Fibroblast of peridontal ligament (primary cell): ENCODE measurements around the gene DZANK1.
"Not testable (repeated sequence)": the region's sequence is repeated elsewhere in the genome, so short reads cannot be mapped to it uniquely, and the experiment has no call there.

Experiments
- DNase-seq: peaks from one replicate; pipeline ENCODE4 v3.0.0-alpha.2; 2010; ENCODE audit errors: extremely low read depth

The DZANK1 gene

DNA sequence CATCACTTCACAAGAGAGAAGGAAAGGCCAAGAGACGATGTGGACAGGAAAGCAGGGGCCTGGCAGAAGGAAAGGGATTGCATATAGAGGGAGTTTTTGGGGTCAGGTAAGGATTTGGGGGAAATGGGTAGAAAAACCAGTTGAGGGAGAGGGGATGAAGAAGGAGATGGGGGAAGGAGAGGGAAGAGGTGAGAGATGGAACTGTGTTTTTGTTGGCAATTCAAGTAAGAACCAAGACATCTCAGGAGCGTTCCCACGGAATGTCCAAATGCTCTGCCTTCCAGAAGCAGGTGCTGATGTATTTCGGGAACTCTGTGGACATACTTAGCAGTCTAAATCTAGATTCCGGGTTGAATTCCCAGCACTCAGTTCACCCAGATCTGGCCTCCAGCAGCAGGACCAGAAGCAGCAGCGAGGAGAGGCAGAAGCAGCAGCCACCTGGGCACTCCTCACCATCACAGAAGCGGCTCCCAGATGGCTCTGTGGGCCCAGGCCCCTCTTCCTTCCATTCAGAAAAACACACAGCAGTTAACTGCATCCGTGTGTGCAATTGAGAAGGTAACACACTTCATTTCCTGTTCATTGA is 88.8 kb downstream of the DZANK1 start:
- no peak for DNase-seq

DNA sequence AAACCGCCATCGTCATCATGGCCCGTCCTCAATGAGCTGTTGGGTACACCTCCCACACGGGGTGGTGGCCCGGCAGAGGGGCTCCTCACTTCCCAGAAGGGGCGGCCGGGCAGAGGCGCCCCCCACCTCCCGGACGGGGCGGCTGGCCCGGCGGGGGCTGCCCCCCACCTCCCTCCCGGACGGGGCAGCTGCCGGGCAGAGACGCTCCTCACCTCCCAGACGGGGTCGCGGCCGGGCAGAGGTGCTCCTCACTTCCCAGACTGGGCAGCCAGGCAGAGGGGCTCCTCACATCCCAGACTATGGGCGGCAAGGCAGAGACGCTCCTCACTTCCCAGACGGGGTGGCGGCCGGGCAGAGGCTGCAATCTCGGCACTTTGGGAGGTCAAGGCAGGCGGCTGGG is 91.3 kb downstream of the DZANK1 start:
- not testable (repeated sequence) for DNase-seq

DNA sequence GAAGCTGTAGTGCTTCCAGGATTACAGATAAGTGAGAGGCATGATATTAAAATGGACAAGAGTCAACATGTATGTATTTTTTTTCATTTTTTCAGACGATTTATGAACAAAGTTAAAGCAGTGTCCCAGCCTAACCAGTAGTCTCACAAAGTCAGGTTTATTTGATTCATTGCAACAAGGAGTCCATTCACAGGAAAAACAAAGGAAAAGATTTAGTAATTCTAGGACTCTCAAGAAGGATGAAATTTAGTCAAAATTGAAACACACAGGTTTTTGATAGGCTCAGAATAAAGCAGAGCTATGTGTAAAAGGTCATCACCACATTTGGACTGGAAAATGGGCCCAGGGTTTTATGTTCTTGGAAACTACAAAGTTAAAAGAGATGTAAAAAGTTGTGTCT is 94.5 kb downstream of the DZANK1 start:
- DNase-seq, result no peak

DNA sequence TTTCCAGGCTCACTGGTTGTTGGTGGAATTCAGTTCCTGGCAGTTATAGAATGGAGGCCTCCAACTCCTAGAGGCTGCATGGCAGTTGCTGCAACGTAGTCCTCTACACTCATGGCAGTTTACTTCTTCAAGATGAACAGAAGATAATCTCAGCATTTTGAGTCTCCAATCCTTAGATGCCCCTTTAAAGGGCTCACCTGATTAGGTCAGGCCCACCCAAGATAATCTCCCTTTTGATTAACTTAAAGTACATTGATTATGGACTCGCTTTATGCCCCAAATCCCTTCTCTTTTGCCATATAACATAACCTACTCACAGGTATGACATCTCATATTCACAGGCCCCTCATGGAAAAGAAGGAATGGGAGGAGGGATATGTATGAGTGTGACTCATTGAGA is 102.1 kb downstream of the DZANK1 start:
- no peak for DNase-seq

DNA sequence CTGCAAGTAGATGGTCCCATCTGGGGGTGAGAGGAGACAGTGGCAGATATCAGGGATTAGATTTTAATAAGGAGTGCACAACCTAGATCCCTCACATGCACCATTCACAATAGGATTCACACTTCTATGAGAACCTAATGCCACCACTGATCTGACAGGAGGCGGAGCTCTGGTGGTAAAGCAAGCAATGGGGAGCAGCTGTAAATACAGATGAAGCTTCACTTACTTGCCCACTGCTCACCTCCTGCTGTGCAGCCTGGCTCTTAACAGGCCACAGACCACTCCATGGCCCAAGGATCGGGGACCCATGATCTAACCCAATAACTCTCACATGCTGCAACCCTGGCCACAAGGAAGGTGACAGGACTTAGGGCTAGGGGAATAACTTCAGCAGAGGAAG is 103.1 kb downstream of the DZANK1 start:
- DNase-seq, result no peak

DNA sequence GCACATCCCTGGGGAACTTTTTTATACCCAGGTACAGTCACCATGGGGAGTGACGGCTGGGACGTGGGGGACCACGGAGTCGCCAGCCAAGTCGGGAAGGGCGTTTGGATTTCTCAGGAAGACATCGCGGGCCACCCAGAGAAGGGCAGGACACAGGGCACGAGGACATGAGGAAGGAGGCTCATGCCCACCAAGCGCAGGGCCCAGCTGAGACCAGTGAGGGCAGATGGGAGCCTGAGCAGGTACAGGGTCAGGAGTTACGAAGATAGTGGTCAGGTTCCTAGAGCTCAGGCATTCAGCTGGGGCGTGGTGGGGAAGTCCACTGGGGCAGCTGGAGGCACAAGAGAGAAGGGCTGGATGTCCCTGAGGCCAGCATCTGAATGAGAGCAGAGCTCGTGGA is 103.9 kb downstream of the DZANK1 start:
- DNase-seq, result no peak

DNA sequence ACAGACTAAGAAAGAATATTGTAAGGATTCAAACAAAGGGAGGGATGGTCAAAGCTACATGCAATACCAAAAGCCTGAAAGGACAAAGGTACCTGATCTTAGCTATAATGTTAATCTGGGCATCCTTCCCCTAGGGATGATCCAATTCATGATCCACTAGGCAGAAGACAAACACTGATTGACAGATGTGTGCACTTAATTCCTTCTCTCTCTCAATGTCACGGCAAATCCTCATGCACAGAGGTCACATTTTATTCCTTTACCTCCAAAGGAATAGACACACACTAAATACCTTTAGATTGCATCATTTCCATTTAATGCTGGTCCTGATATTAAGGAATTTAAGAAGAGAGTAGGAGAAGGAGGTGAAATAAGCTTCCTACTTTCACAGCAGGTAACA is 105.2 kb downstream of the DZANK1 start:
- DNase-seq, result no peak

DNA sequence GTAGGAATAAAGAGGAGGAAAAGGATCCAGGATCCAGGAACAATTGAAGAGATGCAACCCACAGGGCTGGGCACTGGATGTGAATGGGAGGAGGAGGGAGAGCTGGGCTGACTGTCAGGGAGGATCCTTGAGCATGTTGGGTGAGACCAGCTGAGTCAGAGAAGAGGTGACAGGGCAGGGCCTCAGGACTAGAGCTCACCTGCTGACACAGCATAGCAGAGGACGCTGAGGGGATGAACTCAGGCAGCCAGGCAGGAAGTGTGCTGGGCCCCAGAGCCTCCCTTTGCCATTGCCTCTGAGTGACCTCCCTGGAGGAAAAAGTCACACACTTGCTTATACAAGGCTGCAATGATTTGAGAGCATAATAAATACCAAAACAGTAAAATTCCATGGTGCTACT is 106.2 kb downstream of the DZANK1 start:
- DNase-seq, result no peak

DNA sequence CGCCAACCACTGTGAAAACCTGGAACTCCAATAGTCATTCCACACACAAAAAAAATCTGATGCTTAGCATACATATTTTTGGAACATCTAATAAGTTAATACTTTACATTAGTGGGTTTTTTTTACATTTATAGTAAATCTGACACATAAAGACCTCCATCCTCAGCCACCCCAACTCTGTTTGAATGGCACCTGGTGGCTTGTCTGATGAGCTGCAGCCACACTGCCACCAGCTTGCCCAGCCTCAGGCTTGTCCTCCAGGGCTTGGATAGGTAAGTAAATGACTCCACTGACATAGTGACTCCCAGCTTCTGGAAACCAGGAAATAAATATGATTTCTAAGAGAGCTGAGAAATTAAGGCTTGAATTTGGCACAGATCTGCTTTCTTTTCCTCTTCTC is 107.0 kb downstream of the DZANK1 start:
- DNase-seq, result no peak

DNA sequence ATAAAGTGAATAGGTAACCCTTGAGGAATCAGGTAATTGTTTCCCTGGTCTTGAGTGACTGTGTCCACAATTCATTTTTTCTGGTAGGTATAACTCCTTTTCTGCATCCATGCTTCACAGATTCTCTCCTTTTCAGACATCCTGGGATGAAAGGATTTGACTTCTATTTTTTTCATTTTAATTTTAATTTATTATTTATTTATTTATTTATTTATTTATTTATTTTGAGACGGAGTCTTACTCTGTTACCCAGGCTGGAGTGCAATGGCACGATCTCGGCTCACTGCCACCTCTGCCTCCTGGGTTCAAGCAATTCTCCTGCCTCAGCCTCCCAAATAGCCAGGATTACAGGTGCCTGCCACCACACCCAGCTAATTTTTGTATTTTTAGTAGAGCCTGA is 117.1 kb downstream of the DZANK1 start:
- DNase-seq, result not testable (repeated sequence)
